Lower leg skin (tissue), 3 donors: ENCODE data around the gene NKIRAS1.

ENCODE experiments used
- POLR2A ChIP-seq, 2 donors: fragments of 450-650 bp; IDR thresholded peaks; one replicate each; pipeline ENCODE4 v1.6.1; 2016 to 2017; ENCODE audit warnings: antibody characterized with exemption in 2 of 2, mild to moderate bottlenecking in 1 of 2, moderate library complexity in 1 of 2
- TF ChIP-seq, protein P1 (sequence below), 3 donors: fragments of 450-650 bp; IDR thresholded peaks; one replicate each; pipeline ENCODE4 v1.5.1; 2016; ENCODE audit warnings: antibody characterized with exemption in 3 of 3, mild to moderate bottlenecking in 3 of 3, moderate library complexity in 2 of 3

DNA sequence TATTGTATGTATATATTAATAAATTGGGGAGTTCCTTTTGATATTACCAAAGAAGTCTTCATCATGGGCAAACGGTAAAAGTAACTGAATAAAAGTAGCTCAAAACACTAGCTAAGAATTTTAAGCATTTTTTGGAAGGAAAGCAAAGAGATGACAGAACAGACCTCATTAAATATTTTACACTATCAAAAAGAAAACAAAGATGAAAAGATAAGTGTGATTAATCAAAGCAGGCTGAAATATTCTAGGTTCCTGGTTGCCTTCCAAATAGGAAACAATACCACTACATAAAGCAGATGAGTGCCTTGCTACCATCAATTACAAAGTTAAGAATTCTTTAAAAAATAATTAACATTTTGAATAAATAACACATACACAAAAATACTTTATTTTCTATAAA lies 3.6 kb downstream of the NKIRAS1 start:
- TF ChIP-seq, protein P1, sequence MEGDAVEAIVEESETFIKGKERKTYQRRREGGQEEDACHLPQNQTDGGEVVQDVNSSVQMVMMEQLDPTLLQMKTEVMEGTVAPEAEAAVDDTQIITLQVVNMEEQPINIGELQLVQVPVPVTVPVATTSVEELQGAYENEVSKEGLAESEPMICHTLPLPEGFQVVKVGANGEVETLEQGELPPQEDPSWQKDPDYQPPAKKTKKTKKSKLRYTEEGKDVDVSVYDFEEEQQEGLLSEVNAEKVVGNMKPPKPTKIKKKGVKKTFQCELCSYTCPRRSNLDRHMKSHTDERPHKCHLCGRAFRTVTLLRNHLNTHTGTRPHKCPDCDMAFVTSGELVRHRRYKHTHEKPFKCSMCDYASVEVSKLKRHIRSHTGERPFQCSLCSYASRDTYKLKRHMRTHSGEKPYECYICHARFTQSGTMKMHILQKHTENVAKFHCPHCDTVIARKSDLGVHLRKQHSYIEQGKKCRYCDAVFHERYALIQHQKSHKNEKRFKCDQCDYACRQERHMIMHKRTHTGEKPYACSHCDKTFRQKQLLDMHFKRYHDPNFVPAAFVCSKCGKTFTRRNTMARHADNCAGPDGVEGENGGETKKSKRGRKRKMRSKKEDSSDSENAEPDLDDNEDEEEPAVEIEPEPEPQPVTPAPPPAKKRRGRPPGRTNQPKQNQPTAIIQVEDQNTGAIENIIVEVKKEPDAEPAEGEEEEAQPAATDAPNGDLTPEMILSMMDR (IDR thresholded peaks at IDR 0.05): no peak
- no peak for TF ChIP-seq POLR2A (IDR thresholded peaks at IDR 0.05)
